NB4 (cell line): ENCODE results near the gene ZNF394.

Experiments
- CTCF ChIP-seq: IDR thresholded peaks from one replicate; pipeline ENCODE4 v1.5.1; 2012; ENCODE audit warnings: low read depth, low read length
- MYC ChIP-seq: IDR thresholded peaks from 2 replicates; pipeline ENCODE4 v1.6.1; 2011; ENCODE audit warnings: low read depth, low read length

- no peak for TF ChIP-seq CTCF
- no peak for TF ChIP-seq MYC
Measured at GRCh38 chr7:99521399-99521798, 21.3 kb upstream of the ZNF394 start.
